ENCODE data around the gene DIAPH2.

- TF ChIP-seq CTCF (IDR thresholded peaks at IDR 0.05; ENCODE audit: low read depth, low read length, poor library complexity, severe bottlenecking) (no peak), EZH2phosphoT487 (IDR thresholded peaks at IDR 0.05; ENCODE audit: borderline replicate concordance, low read length) (no peak)
Observed at GRCh38 chrX:97306771-97307470, 622.3 kb downstream of the DIAPH2 start.

All from DOHH2 (cell line).